H1 (cell line): ENCODE measurements around the gene TET2. TPM values are rescaled to one million over a fixed set of nuclear protein-coding genes. Genes with fewer than 3 reads are reported as not detected.

Experiments
- CTCF ChIA-PET: fragments of 300-600 bp; sonication (Branson Sonifier 250); formaldehyde crosslinking; loops from one replicate; lab custom pipeline; 2021; ENCODE audit not compliant: partially characterized antibody; lab: Charles Lee
- POLR2A ChIA-PET: fragments of 300-600 bp; sonication (Branson Sonifier 250); formaldehyde crosslinking; loops from one replicate; lab custom pipeline; 2021; ENCODE audit warnings: inconsistent platforms; ENCODE audit not compliant: partially characterized antibody; lab: Charles Lee
- DNase-seq, 2 experiments: peaks; one replicate each; pipeline versions ENCODE4 v3.0.0 to v3.0.0-alpha.2; 2010 to 2022; ENCODE audit warnings: low spot score in 2 of 2, low read depth in 1 of 2, mixed read lengths in 1 of 2
- FAIRE-seq: peaks from 2 replicates; lab custom pipeline; 2011; peaks lifted over from hg19 to GRCh38; lab: Jason Lieb, UNC
- H2AFZ ChIP-seq: 2 replicates; pipeline ENCODE4 v1.8.1; 2012; ENCODE audit warnings: low read length, inconsistent platforms
- H2AK5ac ChIP-seq: 2 replicates; pipeline ENCODE4 v1.6.1; 2013; ENCODE audit warnings: low read depth, low read length
- H2BK120ac ChIP-seq: replicated peaks from 2 replicates; pipeline ENCODE3; 2013; ENCODE audit warnings: low read depth, low read length, inconsistent platforms
- H2BK12ac ChIP-seq: 2 replicates; pipeline ENCODE4 v1.6.1; 2013; ENCODE audit warnings: low read depth, low read length
- H2BK15ac ChIP-seq: 2 replicates; pipeline ENCODE4 v1.6.1; 2013; ENCODE audit warnings: low read length
- H2BK20ac ChIP-seq: 2 replicates; pipeline ENCODE4 v1.6.1; 2013; ENCODE audit warnings: low read length
- H2BK5ac ChIP-seq: 2 replicates; pipeline ENCODE4 v1.6.1; 2013; ENCODE audit warnings: low read depth, low read length
- H3K14ac ChIP-seq: 2 replicates; pipeline ENCODE4 v1.6.1; 2013; ENCODE audit warnings: inconsistent platforms; ENCODE audit not compliant: insufficient read length
- H3K18ac ChIP-seq: 2 replicates; pipeline ENCODE4 v1.6.1; 2013; ENCODE audit warnings: low read length; ENCODE audit errors: extremely low read depth
- H3K23ac ChIP-seq: 2 replicates; pipeline ENCODE4 v1.6.1; 2013; ENCODE audit warnings: inconsistent platforms; ENCODE audit not compliant: insufficient read length
- H3K23me2 ChIP-seq: 2 replicates; pipeline ENCODE4 v1.6.1; 2013; ENCODE audit warnings: low read depth, low read length
- H3K27ac ChIP-seq: 2 replicates; pipeline ENCODE4 v1.6.1; 2011; ENCODE audit warnings: low read depth, low read length, inconsistent platforms
- H3K27me3 ChIP-seq, 4 experiments: replicated peaks in 1 of 4; 1 replicate in 1 of 4; 2 replicates in 3 of 4; pipeline versions ENCODE4 v1.6.1 to v1.8.1; 2011 to 2013; ENCODE audit warnings: low read length in 3 of 4, mild to moderate bottlenecking in 3 of 4, inconsistent platforms in 2 of 4, mixed read lengths in 2 of 4, moderate library complexity in 1 of 4; ENCODE audit not compliant: control insufficient read depth in 3 of 4, insufficient read depth in 3 of 4; ENCODE audit errors: extremely low read depth in 1 of 4
- H3K36me3 ChIP-seq, 4 experiments: 2 replicates each; pipeline versions ENCODE4 v1.6.1 to v1.8.1; 2011 to 2013; ENCODE audit warnings: mild to moderate bottlenecking in 4 of 4, low read length in 3 of 4, moderate library complexity in 2 of 4, control low read depth in 1 of 4, inconsistent platforms in 1 of 4; ENCODE audit not compliant: insufficient read depth in 4 of 4, control insufficient read depth in 2 of 4
- H3K4ac ChIP-seq: replicated peaks from 2 replicates; pipeline ENCODE3; 2013; ENCODE audit warnings: low read length, low read depth, mixed read lengths, inconsistent platforms; ENCODE audit not compliant: insufficient read length
- H3K4me1 ChIP-seq, 4 experiments: replicated peaks in 1 of 4; 1 replicate in 1 of 4; 2 replicates in 3 of 4; pipeline versions ENCODE4 v1.6.1 to v1.8.1; 2011 to 2013; ENCODE audit warnings: low read length in 3 of 4, inconsistent platforms in 2 of 4, mixed read lengths in 1 of 4; ENCODE audit not compliant: insufficient read depth in 4 of 4, control insufficient read depth in 3 of 4
- H3K4me2 ChIP-seq, 2 experiments: 2 replicates each; pipeline versions ENCODE4 v1.6.1 to v1.8.1; 2011 to 2013; ENCODE audit warnings: low read depth in 2 of 2, low read length in 2 of 2, control low read depth in 1 of 2, inconsistent platforms in 1 of 2, mild to moderate bottlenecking in 1 of 2; ENCODE audit not compliant: insufficient read depth in 1 of 2
- H3K4me3 ChIP-seq, 4 experiments: fragments of 200-600, 300-600 bp in 1 of 4; sonication (generic), shearing (Covaris generic), sonication (Bioruptor Twin) in 1 of 4; 2 replicates each; pipeline versions ENCODE4 v1.5.1 to v1.8.1; 2011 to 2016; ENCODE audit warnings: low read length in 4 of 4, low read depth in 3 of 4, control low read depth in 2 of 4, inconsistent platforms in 2 of 4, mild to moderate bottlenecking in 2 of 4, mixed read lengths in 1 of 4, moderate library complexity in 1 of 4; ENCODE audit not compliant: insufficient read depth in 2 of 4; ENCODE audit errors: extremely low read depth in 1 of 4
- H3K56ac ChIP-seq: replicated peaks from 2 replicates; pipeline ENCODE3; 2013; ENCODE audit warnings: low read depth, mild to moderate bottlenecking, mixed read lengths, low read length, inconsistent platforms; ENCODE audit not compliant: insufficient read length
- H3K79me1 ChIP-seq: 2 replicates; pipeline ENCODE4 v1.6.1; 2013; ENCODE audit warnings: low read depth, low read length, control low read depth
- H3K79me2 ChIP-seq, 2 experiments: 2 replicates each; pipeline versions ENCODE4 v1.6.1 to v1.8.1; 2012 to 2013; ENCODE audit warnings: low read length in 2 of 2, mild to moderate bottlenecking in 2 of 2, inconsistent platforms in 1 of 2; ENCODE audit not compliant: insufficient read depth in 2 of 2, control insufficient read depth in 1 of 2
- H3K9ac ChIP-seq, 4 experiments: replicated peaks in 1 of 4; 1 replicate in 1 of 4; 2 replicates in 3 of 4; pipeline versions ENCODE4 v1.6.1 to v1.8.1; 2011 to 2013; ENCODE audit warnings: low read depth in 3 of 4, low read length in 3 of 4, control low read depth in 2 of 4, mild to moderate bottlenecking in 2 of 4, moderate library complexity in 2 of 4, inconsistent platforms in 1 of 4; ENCODE audit errors: extremely low read depth in 1 of 4
- H3K9me3 ChIP-seq, 2 experiments: 2 replicates each; pipeline versions ENCODE4 v1.6.1 to v1.8.1; 2012 to 2013; ENCODE audit warnings: mild to moderate bottlenecking in 2 of 2, moderate library complexity in 2 of 2, control low read depth in 1 of 2, inconsistent platforms in 1 of 2, low read depth in 1 of 2, low read length in 1 of 2, mixed read lengths in 1 of 2; ENCODE audit not compliant: insufficient read depth in 2 of 2
- H4K20me1 ChIP-seq, 2 experiments: replicated peaks in 1 of 2; 2 replicates each; pipeline versions ENCODE3 to v1.8.1; 2011 to 2013; ENCODE audit warnings: inconsistent platforms in 2 of 2, low read length in 2 of 2, mild to moderate bottlenecking in 1 of 2; ENCODE audit not compliant: insufficient read depth in 2 of 2, control insufficient read depth in 1 of 2
- H4K5ac ChIP-seq: 2 replicates; pipeline ENCODE4 v1.6.1; 2013; ENCODE audit warnings: low read length, low read depth, mixed read lengths, inconsistent platforms; ENCODE audit not compliant: insufficient read length
- H4K8ac ChIP-seq: 2 replicates; pipeline ENCODE4 v1.8.0; 2013; ENCODE audit warnings: mild to moderate bottlenecking, moderate library complexity, low read length, inconsistent platforms; ENCODE audit not compliant: insufficient read depth; ENCODE audit errors: extremely low read depth
- H4K91ac ChIP-seq: replicated peaks from 2 replicates; pipeline ENCODE3; 2013; ENCODE audit warnings: low read length, mixed read lengths, inconsistent platforms; ENCODE audit not compliant: insufficient read length
- ASH2L ChIP-seq: fragments of 200-600, 300-600 bp; sonication (generic); IDR thresholded peaks from one replicate; pipeline ENCODE4 v1.7.1; 2017; ENCODE audit warnings: low read length
- BCL11A ChIP-seq, 2 experiments: IDR thresholded peaks; one replicate each; pipeline ENCODE4 v1.6.1; 2011; ENCODE audit warnings: low read depth in 2 of 2, low read length in 2 of 2, mild to moderate bottlenecking in 2 of 2
- BRCA1 ChIP-seq: IDR thresholded peaks from 2 replicates; pipeline ENCODE4 v1.6.1; 2012; ENCODE audit warnings: low read depth, low read length, improper control_type of control experiment
- CREB1 ChIP-seq: IDR thresholded peaks from 2 replicates; pipeline ENCODE4 v1.6.1; 2012; ENCODE audit warnings: inconsistent platforms
- EP300 ChIP-seq, 2 experiments: IDR thresholded peaks; 1 replicate in 1 of 2; 2 replicates in 1 of 2; pipeline ENCODE4 v1.6.1; 2011 to 2012; ENCODE audit warnings: low read depth in 2 of 2, low read length in 2 of 2, mild to moderate bottlenecking in 2 of 2, borderline replicate concordance in 1 of 2, inconsistent platforms in 1 of 2, moderate library complexity in 1 of 2
- GABPA ChIP-seq: IDR thresholded peaks from 2 replicates; pipeline ENCODE4 v1.6.1; 2011; ENCODE audit warnings: mild to moderate bottlenecking, low read length, moderate library complexity, borderline replicate concordance; ENCODE audit not compliant: insufficient read depth
- HDAC2 ChIP-seq, 2 experiments: fragments of 300-600 bp in 1 of 2; sonication (generic) in 1 of 2; IDR thresholded peaks; 2 replicates each; pipeline ENCODE4 v1.6.1; 2011 to 2012; ENCODE audit warnings: low read depth in 2 of 2, low read length in 2 of 2, mild to moderate bottlenecking in 2 of 2, moderate library complexity in 2 of 2, borderline replicate concordance in 1 of 2, inconsistent platforms in 1 of 2
- MAFK ChIP-seq: IDR thresholded peaks from 2 replicates; pipeline ENCODE4 v1.6.1; 2012; ENCODE audit warnings: low read depth, mild to moderate bottlenecking, improper control_type of control experiment, low read length
- NANOG ChIP-seq: IDR thresholded peaks from 2 replicates; pipeline ENCODE4 v1.6.1; 2011; ENCODE audit warnings: low read length, low read depth, mild to moderate bottlenecking, inconsistent platforms; ENCODE audit not compliant: insufficient read depth, poor library complexity, severe bottlenecking
- SP1 ChIP-seq: IDR thresholded peaks from 2 replicates; pipeline ENCODE4 v1.6.1; 2011; ENCODE audit warnings: low read depth, low read length
- ZNF274 ChIP-seq: IDR thresholded peaks from 2 replicates; pipeline ENCODE4 v1.7.0; 2012; ENCODE audit warnings: low read length, borderline replicate concordance; ENCODE audit errors: extremely low read depth
- WGBS, 2 experiments: shearing (Covaris generic) in 1 of 2; methylation state at CpG; one replicate each; pipeline versions ENCODE4 v1.1.6 to v1.1.7; 2013 to 2015; ENCODE audit warnings: low lambda C conversion rate in 2 of 2, mixed read lengths in 2 of 2, inconsistent platforms in 1 of 2, low coverage in 1 of 2, missing lambda C conversion rate in 1 of 2; ENCODE audit not compliant: insufficient replicate concordance in 2 of 2, insufficient coverage in 1 of 2, insufficient read length in 1 of 2; ENCODE audit errors: extremely low coverage in 1 of 2, missing lambda C conversion rate in 1 of 2; 5-methylcytosine and 5-hydroxymethylcytosine counted together
- polyA plus RNA-seq, 7 experiments: library from polyadenylated mRNA; depleted of rRNA in 3 of 7; stranded (reverse) in 5 of 7; unstranded in 2 of 7; fragments of >200 nt in 5 of 7; fragments of 200-250 nt in 2 of 7; gene quantifications; 1 replicate in 5 of 7; 2 replicates in 1 of 7; 4 replicates in 1 of 7; pipeline versions ENCODE4 v1.2.1 to v1.2.3, GENCODE V29; 2011 to 2013; ENCODE audit warnings: missing spikeins in 2 of 7, mixed read lengths in 2 of 7
- total RNA-seq: library from RNA; stranded (reverse); fragmentation: NEBNext Ultra II Directional; extraction: Animal tissue kit (Norgen Biotek cat#: 25700); gene quantifications from 2 replicates; pipeline ENCODE4 v1.2.1, GENCODE V29; 2021
- TF ChIP-seq, protein P1 (sequence below): IDR thresholded peaks from 2 replicates; pipeline ENCODE4 v1.6.1; 2012; ENCODE audit warnings: low read length, inconsistent platforms

The TET2 gene
- total and polyA plus RNA-seq, 2 of the 8 experiments (the other 6 are each of a cell fraction or from before 2014, with no cell fraction given), result 1.0 to 2.6 TPM

DNA sequence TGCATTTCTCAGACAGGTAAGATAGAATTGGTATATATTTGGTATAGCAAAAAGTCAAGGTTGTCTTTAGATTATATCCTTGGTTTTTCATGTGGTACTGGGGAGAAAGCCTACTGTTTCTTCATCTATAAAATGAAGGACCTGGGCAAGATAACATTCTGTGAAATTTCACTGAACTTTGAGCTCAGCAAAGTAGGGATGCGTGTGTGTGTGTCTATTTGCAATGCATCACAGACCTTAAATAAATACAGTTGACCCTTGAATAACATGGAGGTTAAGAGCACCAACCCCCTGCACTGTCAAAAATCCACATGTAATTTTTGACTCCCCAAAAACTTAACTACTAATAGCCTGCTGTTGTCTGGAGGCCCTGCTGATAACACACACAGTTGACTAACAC is 25.2 kb downstream of the TET2 start:
- no peak overlapping the region for H2BK120ac ChIP-seq
- DNase-seq (no peak), FAIRE-seq (no peak)
- no peak overlapping the region for H2AFZ ChIP-seq
- H2BK5ac ChIP-seq, result no peak overlapping the region
- no peak overlapping the region for H3K4me3 ChIP-seq
- H4K8ac ChIP-seq, result no peak overlapping the region
- H3K27me3 ChIP-seq, result no peaks in the 10 kb centered on the region
- H3K79me1 ChIP-seq, result no peaks in the 10 kb centered on the region
- no peaks in the 10 kb centered on the region for H3K9me3 ChIP-seq
- H3K56ac ChIP-seq, result no peak overlapping the region
- no peak overlapping the region for H3K18ac ChIP-seq
- WGBS, 2 experiments, result 84% methylated on average over 1 of the region's 1 CpG; no CpG with 5 or more reads in 1 of the 2 experiments
- ChIA-PET POLR2A (no interaction called here), CTCF (interaction anchor here (1.1 to 1.5 kb wide), 2 partner anchors 11 to 25 kb away, joined by 4 to 6 read pairs; no protein-coding TSS in a partner anchor)
- no peaks in the 10 kb centered on the region for H3K79me2 ChIP-seq
- H2AK5ac ChIP-seq, result no peak overlapping the region
- no peaks in the 10 kb centered on the region for H3K4me1 ChIP-seq
- no peak overlapping the region for H2BK15ac ChIP-seq
- H3K9ac ChIP-seq, result no peak overlapping the region
- H3K23ac ChIP-seq, result no peak overlapping the region
- H3K4ac ChIP-seq, result no peak overlapping the region
- no peaks in the 10 kb centered on the region for H3K36me3 ChIP-seq
- no peak overlapping the region for H3K14ac ChIP-seq
- peaks cover 0 to 1% of the 10 kb centered on the region in 2 experiments for H4K20me1 ChIP-seq
- H3K27ac ChIP-seq, result no peak overlapping the region
- H4K91ac ChIP-seq, result no peak overlapping the region
- H2BK12ac ChIP-seq, result no peak overlapping the region
- no peak overlapping the region for H2BK20ac ChIP-seq
- no peak overlapping the region for H3K4me2 ChIP-seq
- no peak overlapping the region for H4K5ac ChIP-seq
- H3K23me2 ChIP-seq, result no peaks in the 10 kb centered on the region
- TF ChIP-seq ASH2L, result no peak
- TF ChIP-seq MAFK, result no peak
- no peak for TF ChIP-seq SP1
- no peak for TF ChIP-seq NANOG
- no peak for TF ChIP-seq GABPA
- no peak for TF ChIP-seq CREB1
- no peak for TF ChIP-seq BRCA1
- TF ChIP-seq ZNF274, result no peak
- no peak for TF ChIP-seq BCL11A (IDR thresholded peaks at IDR 0.05; ENCODE audit: low read depth in 2 of 2, low read length in 2 of 2)
- no peak for TF ChIP-seq EP300 (IDR thresholded peaks at IDR 0.05; ENCODE audit: borderline replicate concordance in 1 of 2, low read depth in 2 of 2, low read length in 2 of 2)
- TF ChIP-seq, protein P1, sequence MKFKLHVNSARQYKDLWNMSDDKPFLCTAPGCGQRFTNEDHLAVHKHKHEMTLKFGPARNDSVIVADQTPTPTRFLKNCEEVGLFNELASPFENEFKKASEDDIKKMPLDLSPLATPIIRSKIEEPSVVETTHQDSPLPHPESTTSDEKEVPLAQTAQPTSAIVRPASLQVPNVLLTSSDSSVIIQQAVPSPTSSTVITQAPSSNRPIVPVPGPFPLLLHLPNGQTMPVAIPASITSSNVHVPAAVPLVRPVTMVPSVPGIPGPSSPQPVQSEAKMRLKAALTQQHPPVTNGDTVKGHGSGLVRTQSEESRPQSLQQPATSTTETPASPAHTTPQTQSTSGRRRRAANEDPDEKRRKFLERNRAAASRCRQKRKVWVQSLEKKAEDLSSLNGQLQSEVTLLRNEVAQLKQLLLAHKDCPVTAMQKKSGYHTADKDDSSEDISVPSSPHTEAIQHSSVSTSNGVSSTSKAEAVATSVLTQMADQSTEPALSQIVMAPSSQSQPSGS, result no peak
- no peak for TF ChIP-seq HDAC2 (IDR thresholded peaks at IDR 0.05; ENCODE audit: borderline replicate concordance in 1 of 2, low read depth in 2 of 2, low read length in 2 of 2)
